GM12878 (cell line): ENCODE results near the gene OR2T35. TPM values are rescaled to one million over a fixed set of nuclear protein-coding genes. Genes with fewer than 3 reads are reported as not detected.
"Not testable (repeated sequence)": the region's sequence is repeated elsewhere in the genome, so short reads cannot be mapped to it uniquely, and the experiment has no call there.

Experiments
- ATAC-seq: fragments of 200-7000 bp; cut with Tn5 transposase; 3 replicates; pipeline ENCODE4 v1.9.1; 2020; ENCODE audit warnings: mild to moderate bottlenecking, moderate library complexity
- BruUV-seq: library from RNA; stranded (reverse); fragments of 400-500 nt; replicated peaks from 2 replicates; lab custom pipeline; 2021; lab: Mats Ljungman, UMichigan
- CTCF ChIA-PET: fragments of 300-600 bp; sonication (Branson Sonifier 250); formaldehyde crosslinking; extraction: SDS; loops from one replicate; lab custom pipeline; 2021; ENCODE audit warnings: inconsistent platforms; lab: Yijun Ruan, JAX
- POLR2A ChIA-PET: fragments of 350-600 bp; formaldehyde crosslinking; extraction: SDS; loops from one replicate; lab custom pipeline; 2021; ENCODE audit warnings: inconsistent platforms; lab: Charles Lee
- RAD21 ChIA-PET: fragments of 300-600 bp; sonication (Branson Sonifier 250); formaldehyde crosslinking; loops from one replicate; lab custom pipeline; 2023; ENCODE audit warnings: antibody characterized with exemption; ENCODE audit not compliant: unreplicated experiment; lab: Charles Lee
- SMC1A ChIA-PET: fragments of 300-600 bp; sonication (Branson Sonifier 250); formaldehyde crosslinking; loops from one replicate; lab custom pipeline; 2023; ENCODE audit not compliant: unreplicated experiment, uncharacterized antibody; lab: Charles Lee
- DNase-seq: peaks from one replicate; pipeline ENCODE4 v3.0.0-alpha.2; 2011; ENCODE audit warnings: low read depth, low spot score
- FAIRE-seq: peaks from 3 replicates; lab custom pipeline; 2011; peaks lifted over from hg19 to GRCh38; lab: Jason Lieb, UNC
- H2AFZ ChIP-seq: 2 replicates; pipeline ENCODE4 v1.6.0; 2011; ENCODE audit warnings: low read depth, low read length, control low read depth; ENCODE audit not compliant: control insufficient read depth
- H3K27ac ChIP-seq: 2 replicates; pipeline ENCODE4 v1.5.1; 2011; ENCODE audit warnings: control low read depth; ENCODE audit not compliant: control insufficient read depth, insufficient read depth
- H3K27me3 ChIP-seq, 2 experiments: replicated peaks in 1 of 2; 2 replicates each; pipeline versions ENCODE4 v1.6.0 to v1.6.1; 2011; ENCODE audit warnings: low read length in 1 of 2; ENCODE audit not compliant: control insufficient read depth in 2 of 2, insufficient read depth in 2 of 2
- H3K36me3 ChIP-seq, 2 experiments: 2 replicates each; pipeline ENCODE4 v1.5.1; 2011; ENCODE audit warnings: low read length in 1 of 2; ENCODE audit not compliant: control insufficient read depth in 2 of 2, insufficient read depth in 2 of 2
- H3K4me1 ChIP-seq: 2 replicates; pipeline ENCODE4 v1.6.1; 2011; ENCODE audit warnings: mild to moderate bottlenecking, low read length, moderate library complexity, mixed read lengths; ENCODE audit not compliant: control insufficient read depth, insufficient read depth
- H3K4me2 ChIP-seq: 2 replicates; pipeline ENCODE4 v1.6.0; 2011; ENCODE audit warnings: control low read depth; ENCODE audit not compliant: control insufficient read depth, insufficient read depth
- H3K4me3 ChIP-seq: fragments of 200-600 bp; sonication (generic); 2 replicates; pipeline ENCODE4 v1.5.1; 2016
- H3K79me2 ChIP-seq: 2 replicates; pipeline ENCODE4 v1.6.0; 2011; ENCODE audit warnings: low read length; ENCODE audit not compliant: control insufficient read depth, insufficient read depth
- H3K9ac ChIP-seq: 2 replicates; pipeline ENCODE4 v1.8.0; 2011; ENCODE audit warnings: low read length, control low read depth, mixed read lengths; ENCODE audit not compliant: control insufficient read depth, insufficient read depth
- H3K9me3 ChIP-seq: replicated peaks from 3 replicates; pipeline ENCODE4 v1.5.1; 2011; ENCODE audit warnings: mild to moderate bottlenecking, low read length; ENCODE audit not compliant: control insufficient read depth, insufficient read depth
- H4K20me1 ChIP-seq: 2 replicates; pipeline ENCODE4 v1.6.0; 2011; ENCODE audit not compliant: control insufficient read depth, insufficient read depth
- CREM ChIP-seq: IDR thresholded peaks from 2 replicates; pipeline ENCODE4 v1.6.1; 2014; ENCODE audit warnings: antibody characterized with exemption, low read depth
- EED ChIP-seq: sonication (generic); IDR thresholded peaks from 2 replicates; pipeline ENCODE4 v1.6.1; 2016; ENCODE audit warnings: antibody characterized with exemption, low read depth
- ETV6 ChIP-seq, 2 experiments: fragments of 450-650 bp in 1 of 2; IDR thresholded peaks in 1 of 2; conservative IDR thresholded peaks in 1 of 2; 2 replicates each; pipeline ENCODE4 v1.6.1; 2014; ENCODE audit warnings: antibody characterized with exemption in 1 of 2, borderline replicate concordance in 1 of 2, low read depth in 1 of 2, mild to moderate bottlenecking in 1 of 2, moderate library complexity in 1 of 2
- IKZF2 ChIP-seq, 2 experiments: fragments of 450-650 bp; IDR thresholded peaks; 2 replicates each; pipeline ENCODE4 v1.6.1; 2017; ENCODE audit warnings: mild to moderate bottlenecking in 2 of 2, moderate library complexity in 2 of 2
- MLLT1 ChIP-seq: fragments of 450-650 bp; IDR thresholded peaks from 2 replicates; pipeline ENCODE4 v1.6.1; 2016; ENCODE audit warnings: mild to moderate bottlenecking
- MTA2 ChIP-seq: fragments of 450-650 bp; IDR thresholded peaks from 2 replicates; pipeline ENCODE4 v1.6.1; 2016; ENCODE audit warnings: low read depth, mild to moderate bottlenecking, moderate library complexity
- NBN ChIP-seq: fragments of 450-650 bp; IDR thresholded peaks from 2 replicates; pipeline ENCODE4 v1.6.1; 2016
- NFIC ChIP-seq: IDR thresholded peaks from 2 replicates; pipeline ENCODE4 v1.6.1; 2012; ENCODE audit warnings: low read depth, mild to moderate bottlenecking, inconsistent platforms, low read length, moderate library complexity
- RELB ChIP-seq: fragments of 450-650 bp; IDR thresholded peaks from 2 replicates; pipeline ENCODE4 v1.6.1; 2017; ENCODE audit warnings: low read depth, mild to moderate bottlenecking, moderate library complexity
- RUNX3 ChIP-seq: IDR thresholded peaks from 2 replicates; pipeline ENCODE4 v1.6.1; 2012; ENCODE audit warnings: low read length, inconsistent platforms
- SPI1 ChIP-seq: IDR thresholded peaks from 2 replicates; pipeline ENCODE4 v1.6.1; 2011; ENCODE audit warnings: low read depth, mild to moderate bottlenecking, low read length, moderate library complexity, borderline replicate concordance; ENCODE audit not compliant: insufficient read depth
- WGBS: methylation state at CpG from one replicate; pipeline ENCODE4 v1.1.6; 2016; ENCODE audit warnings: low lambda C conversion rate; ENCODE audit not compliant: insufficient replicate concordance, insufficient coverage; ENCODE audit errors: missing lambda C conversion rate; 5-methylcytosine and 5-hydroxymethylcytosine counted together
- in situ Hi-C: fragments of 300-500 bp; cut with MboI; formaldehyde crosslinking; loops from 9 replicates; pipeline ENCODE4 v1.14.3; 2018; ENCODE audit warnings: mixed read lengths
- intact Hi-C: fragments of 100-400 bp; cut with micrococcal nuclease; formaldehyde crosslinking; loops from one replicate; pipeline ENCODE4 v1.14.2; 2022; ENCODE audit not compliant: unreplicated experiment
- polyA plus RNA-seq, 11 experiments: library from polyadenylated mRNA; depleted of rRNA in 4 of 11; unstranded in 6 of 11; stranded (reverse) in 5 of 11; fragments of >200 nt; fragmentation: Nextera tagmentation in 4 of 11; fragmentation: Illumina TruSeq in 1 of 11; extraction: Ambion mirVana in 4 of 11; extraction: Trizol in 1 of 11; gene quantifications; 1 replicate in 1 of 11; 2 replicates in 10 of 11; pipeline versions ENCODE4 v1.2.1 to v1.2.3, GENCODE V29; 2011 to 2016; ENCODE audit warnings: inconsistent platforms in 2 of 11, missing spikeins in 2 of 11, low read depth in 1 of 11
- total RNA-seq, 4 experiments: library from RNA; depleted of rRNA in 3 of 4; stranded (reverse); fragments of >200 nt in 3 of 4; fragmentation: Illumina TruSeq in 1 of 4; extraction: Trizol in 1 of 4; gene quantifications; 2 replicates each; pipeline versions ENCODE4 v1.2.1 to v1.2.3, GENCODE V29; 2013 to 2021
- TF ChIP-seq, protein P1 (sequence below): IDR thresholded peaks from 2 replicates; pipeline ENCODE4 v1.6.1; 2012; ENCODE audit warnings: low read length, inconsistent platforms

Gene OR2T35
- total and polyA plus RNA-seq, 10 of the 15 experiments (the other 5 are each of a cell fraction or from before 2014, with no cell fraction given), result 0.03 to 0.89 (median 0.38) TPM; not detected in 2

DNA sequence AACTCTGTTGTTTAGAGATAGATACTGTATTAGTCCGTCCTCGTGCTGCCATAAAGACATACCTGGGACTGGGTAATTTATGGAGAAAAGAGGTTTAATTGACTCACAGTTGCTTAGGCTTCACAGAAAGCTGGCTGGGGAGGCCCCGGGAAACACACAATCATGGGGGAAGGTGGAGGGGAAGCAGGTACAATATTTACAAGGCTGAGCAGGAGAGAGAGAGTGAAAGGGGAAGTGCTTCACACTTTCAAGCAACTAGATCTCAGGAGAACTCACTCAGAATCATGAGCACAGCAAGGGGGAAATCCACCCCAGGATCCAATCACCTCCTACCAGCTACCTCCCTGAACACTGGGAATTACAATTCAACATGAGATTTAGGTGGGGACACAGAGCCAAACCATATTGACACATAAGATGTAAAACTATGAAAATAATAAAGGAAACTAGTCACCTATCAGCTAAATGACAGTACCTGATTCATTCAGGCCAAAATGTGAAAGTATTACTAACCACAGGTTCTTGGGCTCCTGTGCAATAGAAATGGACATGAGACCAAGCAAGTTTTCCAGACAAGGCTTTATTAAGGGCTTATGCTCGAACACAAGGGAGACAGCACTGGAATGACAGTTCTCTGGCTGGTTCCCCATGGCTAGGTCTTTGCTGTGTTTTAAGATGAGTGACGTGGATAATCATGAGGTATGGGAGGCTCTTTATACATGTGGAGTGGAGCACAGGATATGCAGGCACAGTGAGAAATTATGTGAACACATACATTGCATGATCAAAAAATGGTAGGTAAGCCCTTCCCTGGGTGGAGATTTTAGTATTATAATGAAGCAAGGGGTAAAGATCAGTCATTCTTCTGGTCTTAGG lies 18.6 kb upstream of the OR2T35 start:
- peak overlapping the region; percentile 38 for H3K4me2 ChIP-seq
- FAIRE-seq (peak; percentile 97), ATAC-seq (peak; percentile 98)
- DNase-seq, H3K36me3 ChIP-seq, intact Hi-C loops, in situ Hi-C loops, H3K27ac ChIP-seq, H3K9me3 ChIP-seq, H3K4me1 ChIP-seq, CTCF ChIA-PET, H4K20me1 ChIP-seq, H3K4me3 ChIP-seq, BruUV-seq, H3K79me2 ChIP-seq, H3K9ac ChIP-seq, H3K27me3 ChIP-seq: not testable (repeated sequence)
- POLR2A ChIA-PET, result interaction anchor here (0.7 kb wide), 1 partner anchor 257 kb away, joined by 3 read pairs; no protein-coding TSS in a partner anchor
- peak; percentile 49 to 58; a peak in 2 of 4 replicates for TF ChIP-seq IKZF2 (IDR thresholded peaks at IDR 0.05)
- peak; percentile 74; the same call in 1 of the 2 replicates for TF ChIP-seq RELB
- TF ChIP-seq CREM, result 0 out of 2 replicates have a peak, but pooled peaks have one; percentile 31
- TF ChIP-seq ETV6 (conservative IDR thresholded peaks at IDR 0.05 in 1 of 2, IDR thresholded peaks at IDR 0.05 in 1 of 2; ENCODE audit: borderline replicate concordance in 1 of 2, low read depth in 1 of 2), result peak in 1 of 2 experiments; percentile 79; a peak in 2 of 4 replicates
- peak; percentile 69 for TF ChIP-seq EED
- 0 out of 2 replicates have a peak, but pooled peaks have one; percentile 5 for TF ChIP-seq RUNX3
- TF ChIP-seq MLLT1, result peak; percentile 66; the same call in 1 of the 2 replicates
- TF ChIP-seq NFIC, result peak; percentile 50; the same call in 1 of the 2 replicates
- TF ChIP-seq, protein P1, sequence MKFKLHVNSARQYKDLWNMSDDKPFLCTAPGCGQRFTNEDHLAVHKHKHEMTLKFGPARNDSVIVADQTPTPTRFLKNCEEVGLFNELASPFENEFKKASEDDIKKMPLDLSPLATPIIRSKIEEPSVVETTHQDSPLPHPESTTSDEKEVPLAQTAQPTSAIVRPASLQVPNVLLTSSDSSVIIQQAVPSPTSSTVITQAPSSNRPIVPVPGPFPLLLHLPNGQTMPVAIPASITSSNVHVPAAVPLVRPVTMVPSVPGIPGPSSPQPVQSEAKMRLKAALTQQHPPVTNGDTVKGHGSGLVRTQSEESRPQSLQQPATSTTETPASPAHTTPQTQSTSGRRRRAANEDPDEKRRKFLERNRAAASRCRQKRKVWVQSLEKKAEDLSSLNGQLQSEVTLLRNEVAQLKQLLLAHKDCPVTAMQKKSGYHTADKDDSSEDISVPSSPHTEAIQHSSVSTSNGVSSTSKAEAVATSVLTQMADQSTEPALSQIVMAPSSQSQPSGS, result peak; percentile 50
- TF ChIP-seq SPI1, result peak; percentile 87
- 0 out of 2 replicates have a peak, but pooled peaks have one; percentile 37 for TF ChIP-seq NBN
- TF ChIP-seq MTA2, result peak; percentile 33
- RAD21 ChIA-PET, result interaction anchor here (0.7 to 1.3 kb wide), 5 partner anchors 18 to 235 kb away, joined by 3 to 8 read pairs (median 4); no protein-coding TSS in a partner anchor
- peak overlapping the region; percentile 41 for H2AFZ ChIP-seq
- WGBS, result 31% methylated on average over 5 of the region's 5 CpGs
- SMC1A ChIA-PET, result interaction anchor here (1.2 to 1.6 kb wide), 2 partner anchors 21 to 259 kb away, joined by 4 to 5 read pairs; no protein-coding TSS in a partner anchor
